Psoas muscle (tissue), 8 donors: ENCODE results near the gene DMXL2. TPM values are rescaled to one million over a fixed set of nuclear protein-coding genes. Genes with fewer than 3 reads are reported as not detected.
"Not testable (repeated sequence)": the region's sequence is repeated elsewhere in the genome, so short reads cannot be mapped to it uniquely, and the experiment has no call there.

Experiments
- ATAC-seq, 4 donors: fragments of 200-7000 bp; cut with Tn5 transposase; one replicate each; pipeline ENCODE4 v1.9.1; 2020; ENCODE audit warnings: moderate library complexity in 3 of 4, mild to moderate bottlenecking in 2 of 4
- DNase-seq, 2 donors: peaks; one replicate each; pipeline ENCODE4 v3.0.0-alpha.2; 2020
- H3K27ac ChIP-seq: fragments of 200-600 bp; one replicate; pipeline ENCODE4 v1.8.0; 2022
- H3K27me3 ChIP-seq, 3 donors: fragments of 200-600 bp in 1 of 3; one replicate each; pipeline versions ENCODE4 v1.6.1 to v1.8.0; 2013 to 2022; ENCODE audit warnings: low read length in 2 of 3, mild to moderate bottlenecking in 2 of 3, moderate library complexity in 1 of 3; ENCODE audit not compliant: insufficient read depth in 3 of 3
- H3K36me3 ChIP-seq, 2 donors: fragments of 200-600 bp in 1 of 2; one replicate each; pipeline versions ENCODE4 v1.6.1 to v1.8.0; 2013 to 2022; ENCODE audit warnings: low read depth in 1 of 2, mild to moderate bottlenecking in 1 of 2, moderate library complexity in 1 of 2; ENCODE audit not compliant: insufficient read depth in 1 of 2
- H3K4me1 ChIP-seq: fragments of 200-600 bp; one replicate; pipeline ENCODE4 v1.8.0; 2022
- H3K4me3 ChIP-seq: fragments of 200-600 bp; one replicate; pipeline ENCODE4 v1.8.0; 2022; ENCODE audit warnings: mild to moderate bottlenecking
- H3K9me3 ChIP-seq: fragments of 200-600 bp; one replicate; pipeline ENCODE4 v1.8.0; 2022
- WGBS, 3 donors: extraction: QIAGEN DNeasy Blood & Tissue Kit; methylation state at CpG; one replicate each; pipeline versions ENCODE4 v1.1.6 to v1.1.7; 2013; 5-methylcytosine and 5-hydroxymethylcytosine counted together
- intact Hi-C, 2 donors: fragments of 100-400 bp; cut with DNase I; formaldehyde crosslinking; loops; one replicate each; pipeline versions ENCODE4 v1.11.0 to v1.14.2; 2022
- polyA plus RNA-seq, 3 donors: library from polyadenylated mRNA; stranded (reverse); fragments of 200-250 nt; gene quantifications; one replicate each; pipeline ENCODE4 v1.2.3, GENCODE V29; 2013
- total RNA-seq, 4 donors: library from RNA; stranded (reverse); fragmentation: NEBNext Ultra II Directional in 2 of 4; extraction: Animal tissue kit (Norgen Biotek cat#: 25700) in 2 of 4; gene quantifications; one replicate each; pipeline versions ENCODE4 v1.2.1 to v1.2.4, GENCODE V29; 2021 to 2023
- TF ChIP-seq, protein P1 (sequence below): fragments of 200-600 bp; IDR thresholded peaks from one replicate; pipeline ENCODE4 v1.8.0; 2022; ENCODE audit warnings: antibody characterized with exemption
- donor health status: healthy with polysubstance abuse.
- donor health status: DM: no; HTN: no; CAD: no; lungs with moderate emphysema.
- donor health status: Bipolar disorder and iron deficiency.
- donor health status: healthy.
- donor health status: DM: yes; HTN: yes; CAD: no.
- donor health status: DM: no; HTN: no; CAD: no.
- donor health status: DM: no; HTN: no; CAD: no.
- donor health status: DM: yes; HTN: yes; CAD: no.

DMXL2 gene
- total and polyA plus RNA-seq, 7 donors: 1.9 to 8.0 (median 3.1) TPM

DNA sequence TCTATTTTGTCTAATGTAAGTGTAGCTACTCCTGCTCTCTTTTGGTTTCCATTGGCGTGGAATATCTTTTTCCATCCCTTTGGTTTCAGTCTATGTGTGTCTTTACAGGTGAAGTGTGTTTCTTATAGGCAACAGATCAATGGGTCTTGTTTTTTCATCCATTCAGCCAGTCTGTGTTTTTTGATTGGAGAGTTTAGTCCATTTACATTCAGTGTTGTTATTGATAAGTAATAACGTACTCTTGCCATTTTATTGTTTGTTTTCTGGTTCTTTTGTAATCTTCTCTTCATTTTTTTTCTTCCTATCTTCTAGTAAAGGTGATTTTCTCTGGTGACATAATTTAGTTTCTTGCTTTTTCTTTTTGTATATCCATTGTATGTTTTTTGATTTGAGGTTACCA is 184.0 kb downstream of the DMXL2 start:
- DNase-seq (no peak), ATAC-seq (no peak)
- H3K9me3 ChIP-seq: no peaks in the 10 kb centered on the region
- intact Hi-C loops: no loop called here
- no peak overlapping the region for H3K4me3 ChIP-seq
- TF ChIP-seq, protein P1, sequence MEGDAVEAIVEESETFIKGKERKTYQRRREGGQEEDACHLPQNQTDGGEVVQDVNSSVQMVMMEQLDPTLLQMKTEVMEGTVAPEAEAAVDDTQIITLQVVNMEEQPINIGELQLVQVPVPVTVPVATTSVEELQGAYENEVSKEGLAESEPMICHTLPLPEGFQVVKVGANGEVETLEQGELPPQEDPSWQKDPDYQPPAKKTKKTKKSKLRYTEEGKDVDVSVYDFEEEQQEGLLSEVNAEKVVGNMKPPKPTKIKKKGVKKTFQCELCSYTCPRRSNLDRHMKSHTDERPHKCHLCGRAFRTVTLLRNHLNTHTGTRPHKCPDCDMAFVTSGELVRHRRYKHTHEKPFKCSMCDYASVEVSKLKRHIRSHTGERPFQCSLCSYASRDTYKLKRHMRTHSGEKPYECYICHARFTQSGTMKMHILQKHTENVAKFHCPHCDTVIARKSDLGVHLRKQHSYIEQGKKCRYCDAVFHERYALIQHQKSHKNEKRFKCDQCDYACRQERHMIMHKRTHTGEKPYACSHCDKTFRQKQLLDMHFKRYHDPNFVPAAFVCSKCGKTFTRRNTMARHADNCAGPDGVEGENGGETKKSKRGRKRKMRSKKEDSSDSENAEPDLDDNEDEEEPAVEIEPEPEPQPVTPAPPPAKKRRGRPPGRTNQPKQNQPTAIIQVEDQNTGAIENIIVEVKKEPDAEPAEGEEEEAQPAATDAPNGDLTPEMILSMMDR: no peak
- WGBS, 3 donors: 77 to 82% (median 82%) methylated on average over 2 of the region's 2 CpGs
- H3K4me1 ChIP-seq: no peaks in the 10 kb centered on the region
- no peaks in the 10 kb centered on the region for H3K36me3 ChIP-seq
- no peak overlapping the region for H3K27ac ChIP-seq
- no peaks in the 10 kb centered on the region for H3K27me3 ChIP-seq

DNA sequence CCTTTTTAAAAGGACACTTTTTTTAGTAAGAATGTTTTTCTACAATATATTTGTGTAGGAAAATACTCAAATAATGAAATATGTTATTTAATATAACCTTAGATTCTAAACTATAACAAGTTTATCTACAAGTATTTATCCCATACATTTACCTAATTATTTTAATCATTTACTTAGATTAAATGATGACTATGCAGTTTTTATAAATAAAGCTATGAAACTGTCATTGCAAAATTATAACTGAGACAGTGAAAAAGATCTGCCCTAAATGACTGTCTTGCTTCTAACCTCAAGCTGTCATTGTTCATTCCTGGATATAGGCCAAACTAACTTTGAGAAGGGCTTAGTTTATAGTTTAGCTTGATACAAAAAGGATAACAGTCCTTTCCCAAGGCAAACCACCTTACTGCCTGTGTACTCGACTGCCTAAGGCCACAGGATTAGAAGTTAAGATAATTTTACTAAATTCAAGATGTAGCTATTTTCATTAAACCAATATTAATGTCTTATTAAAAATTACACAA is 197.0 kb downstream of the DMXL2 start:
- intact Hi-C loops: no loop called here
- 30 to 46% (median 39%) methylated on average over 1 of the region's 1 CpG for WGBS, 3 donors

DNA sequence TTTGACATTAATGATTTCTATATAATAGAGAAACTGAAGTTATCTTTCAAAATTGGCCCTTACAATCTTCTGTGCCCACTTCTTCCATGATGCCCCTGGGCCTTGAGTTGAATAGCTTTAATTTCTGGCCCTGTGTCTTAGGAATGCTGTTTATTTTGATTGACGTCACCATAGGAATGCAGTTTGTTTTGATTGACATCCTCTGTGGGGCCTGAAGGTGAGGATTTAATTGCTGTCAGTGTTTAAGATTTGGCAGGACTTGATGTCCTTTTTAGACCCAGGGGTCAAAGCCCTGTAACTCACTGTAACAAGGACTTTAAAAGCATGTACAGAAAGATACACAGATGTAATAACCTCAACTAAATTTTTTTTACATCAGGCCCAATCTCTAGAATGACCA is 197.8 kb downstream of the DMXL2 start:
- H3K4me3 ChIP-seq: no peak overlapping the region
- H3K9me3 ChIP-seq: no peaks in the 10 kb centered on the region
- no peaks in the 10 kb centered on the region for H3K4me1 ChIP-seq
- no peaks in the 10 kb centered on the region for H3K27me3 ChIP-seq
- intact Hi-C loops: no loop called here
- 24 to 38% (median 29%) methylated on average over 1 of the region's 1 CpG for WGBS, 3 donors
- H3K27ac ChIP-seq: no peak overlapping the region
- ATAC-seq (no peak), DNase-seq (no peak)
- no peaks in the 10 kb centered on the region for H3K36me3 ChIP-seq
- TF ChIP-seq, protein P1: no peak

More for the DNA sequence above, 197.0 kb downstream of the DMXL2 start:
- H3K4me3 ChIP-seq: no peak overlapping the region
- TF ChIP-seq, protein P1: no peak
- DNase-seq (no peak), ATAC-seq (no peak)
- no peaks in the 10 kb centered on the region for H3K27me3 ChIP-seq
- no peaks in the 10 kb centered on the region for H3K4me1 ChIP-seq
- no peaks in the 10 kb centered on the region for H3K9me3 ChIP-seq
- no peak overlapping the region for H3K27ac ChIP-seq
- no peaks in the 10 kb centered on the region for H3K36me3 ChIP-seq

DNA sequence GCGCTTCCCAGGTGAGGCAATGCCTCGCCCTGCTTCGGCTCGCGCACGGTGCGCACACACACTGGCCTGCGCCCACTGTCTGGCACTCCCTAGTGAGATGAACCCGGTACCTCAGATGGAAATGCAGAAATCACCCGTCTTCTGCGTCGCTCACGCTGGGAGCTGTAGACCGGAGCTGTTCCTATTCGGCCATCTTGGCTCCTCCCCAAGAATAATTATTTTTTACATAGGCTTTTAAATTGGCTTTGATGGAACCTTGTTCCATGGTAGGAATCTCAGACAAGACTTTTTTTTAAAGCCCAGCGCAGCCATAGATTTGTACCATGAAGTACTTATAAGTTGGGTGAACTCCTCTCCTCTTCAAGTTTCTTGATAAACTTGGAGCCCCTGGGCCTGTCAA is 199.5 kb downstream of the DMXL2 start:
- H3K36me3 ChIP-seq, H3K9me3 ChIP-seq, H3K4me1 ChIP-seq, H3K27me3 ChIP-seq, H3K27ac ChIP-seq, intact Hi-C loops, ATAC-seq, DNase-seq, H3K4me3 ChIP-seq: not testable (repeated sequence)
- WGBS, 3 donors: 95 to 97% (median 96%) methylated on average over 5 to 7 of the region's 16 CpGs

DNA sequence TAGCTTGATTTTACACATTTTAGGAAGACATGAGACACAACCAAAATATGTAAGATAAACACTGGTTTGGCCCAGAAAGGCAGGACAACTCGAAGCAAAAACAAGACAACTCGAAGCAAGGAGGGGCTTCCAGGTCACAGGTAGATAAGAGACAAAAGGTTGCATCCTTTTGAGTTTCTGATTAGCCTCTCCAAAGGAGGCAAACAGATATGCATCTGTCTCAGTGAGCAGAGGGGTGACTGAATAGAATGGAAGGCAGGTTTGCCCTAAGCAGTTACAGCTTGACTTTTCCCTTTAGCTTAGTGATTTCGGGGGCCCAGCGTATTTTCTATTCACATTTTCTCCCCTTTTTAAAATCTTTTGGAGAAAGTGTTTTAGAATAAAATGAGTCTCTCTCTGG is 206.4 kb downstream of the DMXL2 start:
- intact Hi-C loops: no loop called here
- H3K9me3 ChIP-seq: no peaks in the 10 kb centered on the region
- no peak overlapping the region for H3K27ac ChIP-seq
- DNase-seq: no peak
- 40 to 47% (median 46%) methylated on average over 4 of the region's 4 CpGs for WGBS, 3 donors
- TF ChIP-seq, protein P1: no peak
- H3K4me3 ChIP-seq: no peak overlapping the region
- H3K4me1 ChIP-seq: no peaks in the 10 kb centered on the region
- H3K27me3 ChIP-seq: no peaks in the 10 kb centered on the region
- no peaks in the 10 kb centered on the region for H3K36me3 ChIP-seq
- ATAC-seq: no peak
